ENCODE results near the gene EEFSEC. TPM values are rescaled to one million over a fixed set of nuclear protein-coding genes. Genes with fewer than 3 reads are reported as not detected.
A peak's percentile ranks its signal among the peaks of the same experiment; 100 is the strongest.

Gene EEFSEC
- total and polyA plus RNA-seq, 11 donors: 17.5 to 48.0 (median 22.5) TPM

DNA sequence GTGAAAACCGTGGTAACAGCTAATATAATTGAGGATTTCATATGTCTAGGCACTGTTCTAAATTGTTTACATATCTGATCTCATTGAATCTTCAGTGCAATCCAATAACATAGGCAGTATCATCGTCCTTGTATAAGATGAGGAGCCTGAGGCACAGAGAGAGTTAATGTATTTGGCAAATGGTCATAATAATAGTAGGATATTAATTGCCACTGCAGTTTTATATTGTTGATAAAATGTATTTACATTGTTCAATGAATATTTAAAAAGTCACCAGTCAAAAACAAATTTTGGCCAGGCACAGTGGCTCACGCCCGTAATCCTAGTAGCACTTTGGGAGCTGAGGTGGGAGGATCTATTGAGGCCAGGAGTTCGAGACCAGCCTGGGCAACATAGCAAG is 88.5 kb downstream of the EEFSEC start:
- Histone ChIP-seq H3K27me3 (no peaks in the 10 kb centered on the region), H3K36me3 (peaks cover 0 to 2% (median under 1%) of the 10 kb centered on the region in 9 donors), H3K9me3 (no peaks in the 10 kb centered on the region), H3K4me3 (no peak overlapping the region), H3K4me1 (peaks cover 0 to 21% (median 12%) of the 10 kb centered on the region in 12 donors), H3K27ac (no peak overlapping the region)
- no peak for TF ChIP-seq POLR2A (IDR thresholded peaks at IDR 0.05)
- TF ChIP-seq, protein P1, sequence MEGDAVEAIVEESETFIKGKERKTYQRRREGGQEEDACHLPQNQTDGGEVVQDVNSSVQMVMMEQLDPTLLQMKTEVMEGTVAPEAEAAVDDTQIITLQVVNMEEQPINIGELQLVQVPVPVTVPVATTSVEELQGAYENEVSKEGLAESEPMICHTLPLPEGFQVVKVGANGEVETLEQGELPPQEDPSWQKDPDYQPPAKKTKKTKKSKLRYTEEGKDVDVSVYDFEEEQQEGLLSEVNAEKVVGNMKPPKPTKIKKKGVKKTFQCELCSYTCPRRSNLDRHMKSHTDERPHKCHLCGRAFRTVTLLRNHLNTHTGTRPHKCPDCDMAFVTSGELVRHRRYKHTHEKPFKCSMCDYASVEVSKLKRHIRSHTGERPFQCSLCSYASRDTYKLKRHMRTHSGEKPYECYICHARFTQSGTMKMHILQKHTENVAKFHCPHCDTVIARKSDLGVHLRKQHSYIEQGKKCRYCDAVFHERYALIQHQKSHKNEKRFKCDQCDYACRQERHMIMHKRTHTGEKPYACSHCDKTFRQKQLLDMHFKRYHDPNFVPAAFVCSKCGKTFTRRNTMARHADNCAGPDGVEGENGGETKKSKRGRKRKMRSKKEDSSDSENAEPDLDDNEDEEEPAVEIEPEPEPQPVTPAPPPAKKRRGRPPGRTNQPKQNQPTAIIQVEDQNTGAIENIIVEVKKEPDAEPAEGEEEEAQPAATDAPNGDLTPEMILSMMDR (IDR thresholded peaks at IDR 0.05): no peak
- WGBS, 4 donors: 94 to 98% (median 97%) methylated on average over 5 of the region's 5 CpGs
- intact Hi-C loops (cut with DNase I): loop anchor here in 1 of 10 donors (10.0 kb wide), 1 partner anchor 153 kb away; no protein-coding TSS in a partner anchor
- ATAC-seq (no peak), DNase-seq (no peak)

DNA sequence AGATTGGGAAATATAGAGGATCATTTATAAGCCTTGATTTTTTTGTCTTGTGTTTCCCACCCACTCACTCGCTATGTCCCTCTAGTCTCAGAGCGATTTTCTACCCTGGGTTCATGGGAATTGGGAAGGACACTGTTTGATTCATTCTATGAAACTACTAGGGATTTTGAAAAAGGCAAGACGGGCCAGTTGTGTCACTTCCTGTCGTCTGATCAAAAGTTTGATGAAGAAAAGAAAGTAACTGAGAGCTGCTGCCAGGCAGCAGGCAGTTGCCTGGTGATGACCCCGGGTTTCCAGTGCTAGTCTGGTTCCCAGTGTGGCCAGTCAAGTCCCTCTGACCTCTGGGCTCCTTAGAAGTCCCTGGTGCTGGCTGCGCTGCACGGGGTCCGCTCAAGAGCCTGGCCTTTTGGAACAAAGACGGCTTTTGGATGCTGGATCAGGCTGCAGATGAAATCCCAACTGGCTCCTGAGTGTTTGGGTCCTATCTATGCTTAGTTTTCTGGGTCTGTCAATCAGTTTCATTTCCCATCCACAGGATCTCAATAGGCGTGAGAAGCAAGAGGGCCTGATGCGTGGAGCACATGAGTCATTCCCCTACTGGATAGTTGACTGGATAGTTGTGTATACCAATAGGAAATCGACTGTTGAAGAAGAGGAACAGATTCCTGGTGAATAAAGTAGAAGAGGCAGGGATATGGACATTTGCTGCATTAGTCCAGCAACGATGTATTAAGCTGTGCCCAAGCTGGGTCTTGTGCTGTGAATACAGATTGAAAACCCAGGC is 89.7 kb downstream of the EEFSEC start:
- Histone ChIP-seq H3K4me3 (no peak overlapping the region), H3K27ac (peak overlapping the region in 1 of 12 donors; percentile 53), H3K9me3 (no peaks in the 10 kb centered on the region), H3K27me3 (no peaks in the 10 kb centered on the region), H3K36me3 (peaks cover 0 to 15% (median 14%) of the 10 kb centered on the region in 9 donors), H3K4me1 (peaks cover 0 to 10% (median under 1%) of the 10 kb centered on the region in 12 donors)
- 71 to 84% (median 75%) methylated on average over 13 of the region's 13 CpGs for WGBS, 4 donors
- intact Hi-C loops (cut with DNase I): loop anchor here in 1 of 10 donors (10.0 kb wide), 1 partner anchor 152 kb away; no protein-coding TSS in a partner anchor
- ATAC-seq (peak in 2 of 4 donors; percentile 23 to 37), DNase-seq (no peak)
- no peak for TF ChIP-seq POLR2A (IDR thresholded peaks at IDR 0.05)

DNA sequence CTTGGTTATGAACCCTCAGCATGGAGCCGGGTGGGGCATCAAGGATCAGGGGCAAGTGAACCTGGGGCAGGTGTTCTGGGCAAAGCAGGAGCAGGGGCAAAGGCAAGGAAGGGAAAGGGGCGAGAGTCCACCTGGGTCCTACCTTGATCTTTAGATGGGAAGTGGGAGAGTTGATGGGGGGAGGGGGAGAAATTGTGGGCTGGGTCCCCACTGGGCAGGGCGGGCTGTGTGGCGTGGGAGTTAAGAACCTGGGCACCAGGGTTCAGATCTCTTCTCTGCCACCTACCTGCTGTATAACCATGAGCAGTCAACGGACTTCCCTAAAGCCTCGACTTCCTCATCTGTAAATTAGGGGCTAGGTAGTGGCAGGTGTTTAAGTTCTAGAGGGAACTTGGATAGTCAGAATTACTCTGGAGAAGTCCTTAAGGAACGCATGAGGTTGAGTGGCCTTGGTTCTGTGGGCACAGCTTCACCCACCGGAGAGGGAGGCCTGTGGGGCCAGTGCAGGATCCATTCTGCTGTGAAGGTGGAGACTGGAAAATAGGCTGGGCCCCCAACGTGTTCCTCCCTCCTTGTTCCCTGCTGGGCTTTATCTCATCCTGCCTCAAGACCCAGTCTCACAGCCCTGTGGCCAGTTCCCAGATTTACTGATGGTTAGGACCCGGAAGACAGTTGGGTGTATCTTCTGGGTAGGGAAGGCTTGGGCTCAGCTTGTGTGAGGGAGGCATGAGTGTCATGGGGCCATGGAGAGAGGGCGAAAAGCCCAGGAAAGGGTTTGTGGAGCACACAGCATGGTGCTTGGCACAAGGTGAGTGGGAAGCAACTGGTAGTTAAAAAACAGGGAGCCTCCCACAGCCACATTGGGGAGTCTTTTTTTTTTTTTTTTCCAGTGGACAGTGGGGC is 90.6 kb downstream of the EEFSEC start:
- H3K4me3 ChIP-seq: no peak overlapping the region
- 75 to 86% (median 78%) methylated on average over 11 of the region's 11 CpGs for WGBS, 4 donors
- no peaks in the 10 kb centered on the region for H3K27me3 ChIP-seq
- peaks cover 0 to 8% (median 0%) of the 10 kb centered on the region in 12 donors for H3K4me1 ChIP-seq
- peaks cover 0 to 23% (median 15%) of the 10 kb centered on the region in 9 donors for H3K36me3 ChIP-seq
- ATAC-seq (no peak), DNase-seq (no peak)
- no peak for TF ChIP-seq POLR2A (IDR thresholded peaks at IDR 0.05)
- TF ChIP-seq, protein P1 (IDR thresholded peaks at IDR 0.05): no peak
- no peak overlapping the region for H3K27ac ChIP-seq
- intact Hi-C loops (cut with DNase I): loop anchor here in 1 of 10 donors (10.0 kb wide), 1 partner anchor 151 kb away; no protein-coding TSS in a partner anchor
- no peaks in the 10 kb centered on the region for H3K9me3 ChIP-seq

DNA sequence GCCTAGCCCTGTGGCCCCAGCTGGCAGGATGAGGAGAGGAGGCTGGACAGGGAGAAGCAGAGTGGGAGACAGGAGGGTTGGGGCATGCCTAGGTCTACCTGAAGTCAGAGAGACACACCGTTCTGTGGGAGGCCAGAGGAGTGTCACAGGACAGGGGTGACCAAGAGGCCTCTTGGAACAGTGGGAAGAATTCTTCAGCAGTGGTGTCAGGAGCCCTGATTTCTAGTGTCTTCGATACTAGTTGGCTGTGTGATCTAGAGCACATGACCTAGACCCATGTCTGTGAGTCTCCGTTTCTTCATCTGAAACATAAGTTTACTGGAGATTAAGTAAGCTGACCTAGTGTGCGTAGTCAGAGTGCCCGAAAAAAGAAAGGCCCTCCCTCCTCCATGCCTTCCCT is 92.2 kb downstream of the EEFSEC start:
- peak in 1 of 4 donors; percentile 39 for ATAC-seq
- intact Hi-C loops (cut with DNase I): loop anchor here in 1 of 10 donors (10.0 kb wide), 1 partner anchor 149 kb away; no protein-coding TSS in a partner anchor

More for the DNA sequence above, 92.2 kb downstream of the EEFSEC start:
- no peak overlapping the region for H3K4me3 ChIP-seq
- peaks cover 0 to 4% (median 0%) of the 10 kb centered on the region in 12 donors for H3K9me3 ChIP-seq
- no peaks in the 10 kb centered on the region for H3K27me3 ChIP-seq
- peaks cover 0 to 8% (median 0%) of the 10 kb centered on the region in 12 donors for H3K4me1 ChIP-seq
- H3K27ac ChIP-seq: no peak overlapping the region
- no peak for TF ChIP-seq POLR2A (IDR thresholded peaks at IDR 0.05)
- TF ChIP-seq, protein P1 (IDR thresholded peaks at IDR 0.05): no peak
- H3K36me3 ChIP-seq: peaks cover 0 to 27% (median 15%) of the 10 kb centered on the region in 9 donors
- WGBS, 4 donors: 65 to 77% (median 67%) methylated on average over 5 of the region's 5 CpGs
- DNase-seq: no peak
